ENCODE measurements around the gene TM9SF3. TPM values are rescaled to one million over a fixed set of nuclear protein-coding genes. Genes with fewer than 3 reads are reported as not detected.
"Not testable (repeated sequence)": the region's sequence is repeated elsewhere in the genome, so short reads cannot be mapped to it uniquely, and the experiment has no call there.

Gene TM9SF3
- total and polyA plus RNA-seq, 2 experiments from 2014 or later: 47.4 to 62.8 TPM

- Histone ChIP-seq H3K36me3 (no peaks in the 10 kb centered on the region), H3K9me3 (ENCODE audit: low read depth) (no peaks in the 10 kb centered on the region), H3K4me1 (ENCODE audit: low read depth) (peaks cover 6% of the 10 kb centered on the region), H3K27ac (no peak overlapping the region), H3K4me3 (no peak overlapping the region), H3K27me3 (no peaks in the 10 kb centered on the region)
- no peak for TF ChIP-seq CTCF (IDR thresholded peaks at IDR 0.05; ENCODE audit: low read depth, low read length)
- no peak for DNase-seq (ENCODE audit: low read depth in 1 of 2, low spot score in 1 of 2)
Observed at GRCh38 chr10:96579133-96579532, 7.7 kb downstream of the TM9SF3 start.

- DNase-seq (ENCODE audit: low read depth in 1 of 2, low spot score in 1 of 2): no peak
- Histone ChIP-seq H3K36me3 (no peaks in the 10 kb centered on the region), H3K27ac (no peak overlapping the region), H3K4me1 (ENCODE audit: low read depth) (peaks cover 6% of the 10 kb centered on the region), H3K27me3 (no peaks in the 10 kb centered on the region), H3K4me3 (no peak overlapping the region), H3K9me3 (ENCODE audit: low read depth) (no peaks in the 10 kb centered on the region)
- TF ChIP-seq CTCF (IDR thresholded peaks at IDR 0.05; ENCODE audit: low read depth, low read length): no peak
Observed at GRCh38 chr10:96578633-96579032, 8.2 kb downstream of the TM9SF3 start.

- Histone ChIP-seq H3K27me3 (no peaks in the 10 kb centered on the region), H3K4me3 (no peak overlapping the region), H3K9me3 (ENCODE audit: low read depth) (no peaks in the 10 kb centered on the region), H3K27ac (no peak overlapping the region), H3K4me1 (ENCODE audit: low read depth) (peaks cover 6% of the 10 kb centered on the region), H3K36me3 (no peaks in the 10 kb centered on the region)
- DNase-seq (ENCODE audit: low read depth in 1 of 2, low spot score in 1 of 2): no peak
- no peak for TF ChIP-seq CTCF (IDR thresholded peaks at IDR 0.05; ENCODE audit: low read depth, low read length)
Observed at GRCh38 chr10:96578022-96578421, 8.8 kb downstream of the TM9SF3 start.

- Histone ChIP-seq H3K36me3 (peaks cover 3% of the 10 kb centered on the region), H3K4me1 (ENCODE audit: low read depth) (peaks cover 5% of the 10 kb centered on the region), H3K27ac (no peak overlapping the region), H3K27me3 (no peaks in the 10 kb centered on the region), H3K9me3 (ENCODE audit: low read depth) (no peaks in the 10 kb centered on the region), H3K4me3 (no peak overlapping the region)
- no peak for DNase-seq (ENCODE audit: low read depth in 1 of 2, low spot score in 1 of 2)
- TF ChIP-seq CTCF (IDR thresholded peaks at IDR 0.05; ENCODE audit: low read depth, low read length): no peak
Observed at GRCh38 chr10:96577069-96577468, 9.7 kb downstream of the TM9SF3 start.

GRCh38 chr10:96576277-96576980 lies 10.4 kb downstream of the TM9SF3 start:
- no peak for TF ChIP-seq CTCF (IDR thresholded peaks at IDR 0.05; ENCODE audit: low read depth, low read length)
- H3K4me3 ChIP-seq: no peak overlapping the region
- DNase-seq (ENCODE audit: low read depth in 1 of 2, low spot score in 1 of 2): no peak
- no peak overlapping the region for H3K27ac ChIP-seq
- no peaks in the 10 kb centered on the region for H3K27me3 ChIP-seq
- H3K4me1 ChIP-seq (ENCODE audit: low read depth): peaks cover 8% of the 10 kb centered on the region
- no peaks in the 10 kb centered on the region for H3K9me3 ChIP-seq (ENCODE audit: low read depth)
- H3K36me3 ChIP-seq: peaks cover 3% of the 10 kb centered on the region

GRCh38 chr10:96574564-96574963 lies 12.2 kb downstream of the TM9SF3 start:
- not testable (repeated sequence) for H3K36me3 ChIP-seq; H3K27ac ChIP-seq; DNase-seq (ENCODE audit: low read depth in 1 of 2, low spot score in 1 of 2); H3K27me3 ChIP-seq; H3K9me3 ChIP-seq (ENCODE audit: low read depth); H3K4me1 ChIP-seq (ENCODE audit: low read depth); H3K4me3 ChIP-seq
